Activated CD4-positive, alpha-beta T cell treated with anti-CD3 and anti-CD28 coated beads for 1 hour (primary cell): Measurements from ENCODE around the gene DCST2.

ENCODE experiments used
- DNase-seq: peaks from one replicate; pipeline ENCODE4 v3.0.0-alpha.2; 2020

The DCST2 gene

GRCh38 chr1:155008015-155008941 is 25.3 kb downstream of the DCST2 start:
- no peak for DNase-seq

- no peak for DNase-seq
These were observed 26.2 kb downstream of the DCST2 start for GRCh38 chr1:155007251-155007828.

GRCh38 chr1:155006601-155007101 is 26.9 kb downstream of the DCST2 start:
- no peak for DNase-seq

GRCh38 chr1:155005076-155006011 is 28.2 kb downstream of the DCST2 start:
- DNase-seq: no peak

GRCh38 chr1:155004352-155005075 is 29.1 kb downstream of the DCST2 start:
- DNase-seq: no peak

GRCh38 chr1:155003766-155004351 is 29.7 kb downstream of the DCST2 start:
- DNase-seq: no peak

GRCh38 chr1:155003227-155003765 is 30.3 kb downstream of the DCST2 start:
- DNase-seq: no peak

- DNase-seq: no peak
These were observed 30.9 kb downstream of the DCST2 start, which contains the start of gene ZBTB7B for GRCh38 chr1:155002464-155003226. ZBTB7B (plus strand) TSS chr1:155002802; CDS start chr1:155014661, 11,859 bp downstream.

GRCh38 chr1:155001675-155002463 is 31.7 kb downstream of the DCST2 start:
- DNase-seq: peak; percentile 94

- no peak for DNase-seq
These were observed 32.2 kb downstream of the DCST2 start for GRCh38 chr1:155001425-155001674.

- DNase-seq: peak; percentile 69
These were observed 32.7 kb downstream of the DCST2 start for GRCh38 chr1:155000726-155001424.

GRCh38 chr1:155000411-155000725 is 33.2 kb downstream of the DCST2 start:
- no peak for DNase-seq

GRCh38 chr1:154999571-155000410 is 33.8 kb downstream of the DCST2 start:
- no peak for DNase-seq

GRCh38 chr1:154998818-154999570 is 34.6 kb downstream of the DCST2 start:
- peak; percentile 58 for DNase-seq

GRCh38 chr1:154998201-154998780 is 35.3 kb downstream of the DCST2 start:
- no peak for DNase-seq

- no peak for DNase-seq
These were observed 36.4 kb downstream of the DCST2 start for GRCh38 chr1:154996966-154997701.
